Caco-2 (cell line): ENCODE measurements around the gene B4GALNT4. TPM values are rescaled to one million over a fixed set of nuclear protein-coding genes. Genes with fewer than 3 reads are reported as not detected.

Experiments used
- BruUV-seq: library from RNA; stranded (reverse); fragments of 400-500 nt; replicated peaks from 2 replicates; lab custom pipeline; 2021; lab: Mats Ljungman, UMichigan
- CTCF ChIA-PET: fragments of 300-600 bp; sonication (Branson Sonifier 250); formaldehyde crosslinking; loops from one replicate; lab custom pipeline; 2022; ENCODE audit warnings: antibody characterized with exemption; lab: Charles Lee
- POLR2A ChIA-PET: fragments of 300-600 bp; sonication (Branson Sonifier 250); formaldehyde crosslinking; loops from one replicate; lab custom pipeline; 2022; ENCODE audit warnings: antibody characterized with exemption; lab: Charles Lee
- DNase-seq, 2 experiments: peaks; one replicate each; pipeline versions ENCODE4 v3.0.0 to v3.0.0-alpha.2; 2020 to 2022
- H3K27me3 ChIP-seq: replicated peaks from 2 replicates; pipeline ENCODE4 v1.6.0; 2011; ENCODE audit warnings: low read length; ENCODE audit not compliant: control insufficient read depth, insufficient read depth
- H3K36me3 ChIP-seq: 2 replicates; pipeline ENCODE4 v1.5.1; 2011; ENCODE audit warnings: low read length; ENCODE audit not compliant: control insufficient read depth, insufficient read depth
- H3K4me1 ChIP-seq: fragments of 250-450 bp; sonication (Bioruptor Pico); 2 replicates; pipeline ENCODE4 v1.5.1; 2020; ENCODE audit warnings: mild to moderate bottlenecking
- H3K4me3 ChIP-seq: 2 replicates; pipeline ENCODE4 v1.5.1; 2011; ENCODE audit warnings: low read depth, mild to moderate bottlenecking, control low read depth, low read length
- H3K9me3 ChIP-seq: fragments of 250-450 bp; sonication (Bioruptor Pico); 2 replicates; pipeline ENCODE4 v1.5.1; 2020; ENCODE audit warnings: mild to moderate bottlenecking, moderate library complexity
- H3K27ac Mint-ChIP-seq: one replicate; pipeline ENCODE4 v1.8.0; 2022; ENCODE audit warnings: mixed read lengths; ENCODE audit not compliant: unreplicated experiment
- H3K27me3 Mint-ChIP-seq: one replicate; pipeline ENCODE4 v1.8.0; 2022; ENCODE audit warnings: mixed read lengths; ENCODE audit not compliant: insufficient read depth, unreplicated experiment
- H3K36me3 Mint-ChIP-seq: one replicate; pipeline ENCODE4 v1.8.0; 2022; ENCODE audit warnings: mild to moderate bottlenecking, mixed read lengths; ENCODE audit not compliant: insufficient read depth, unreplicated experiment
- H3K4me1 Mint-ChIP-seq: one replicate; pipeline ENCODE4 v1.8.0; 2022; ENCODE audit warnings: low read depth, mixed read lengths; ENCODE audit not compliant: unreplicated experiment
- H3K4me3 Mint-ChIP-seq: one replicate; pipeline ENCODE4 v1.8.0; 2022; ENCODE audit warnings: mild to moderate bottlenecking, moderate library complexity, mixed read lengths; ENCODE audit not compliant: unreplicated experiment
- H3K9me3 Mint-ChIP-seq: one replicate; pipeline ENCODE4 v1.8.0; 2022; ENCODE audit warnings: mixed read lengths; ENCODE audit not compliant: unreplicated experiment
- intact Hi-C: fragments of 100-400 bp; cut with micrococcal nuclease; formaldehyde crosslinking; loops from one replicate; pipeline ENCODE4 v1.10.0; 2022; ENCODE audit not compliant: unreplicated experiment
- total RNA-seq: library from RNA; stranded (reverse); gene quantifications from 2 replicates; pipeline ENCODE4 v1.2.3, GENCODE V29; 2022
- TF ChIP-seq, protein P1 (sequence below), 2 experiments: fragments of 200-600 bp in 1 of 2; IDR thresholded peaks; 1 replicate in 1 of 2; 2 replicates in 1 of 2; pipeline versions ENCODE4 v1.5.1 to v1.8.0; 2011 to 2022; ENCODE audit warnings: antibody characterized with exemption in 1 of 2, control low read depth in 1 of 2, inconsistent platforms in 1 of 2, low read depth in 1 of 2, low read length in 1 of 2, mild to moderate bottlenecking in 1 of 2, moderate library complexity in 1 of 2; ENCODE audit not compliant: insufficient read depth in 1 of 2, severe bottlenecking in 1 of 2, unreplicated experiment in 1 of 2

The B4GALNT4 gene
- total RNA-seq, 1 experiment from 2014 or later = 35.6 TPM

DNA sequence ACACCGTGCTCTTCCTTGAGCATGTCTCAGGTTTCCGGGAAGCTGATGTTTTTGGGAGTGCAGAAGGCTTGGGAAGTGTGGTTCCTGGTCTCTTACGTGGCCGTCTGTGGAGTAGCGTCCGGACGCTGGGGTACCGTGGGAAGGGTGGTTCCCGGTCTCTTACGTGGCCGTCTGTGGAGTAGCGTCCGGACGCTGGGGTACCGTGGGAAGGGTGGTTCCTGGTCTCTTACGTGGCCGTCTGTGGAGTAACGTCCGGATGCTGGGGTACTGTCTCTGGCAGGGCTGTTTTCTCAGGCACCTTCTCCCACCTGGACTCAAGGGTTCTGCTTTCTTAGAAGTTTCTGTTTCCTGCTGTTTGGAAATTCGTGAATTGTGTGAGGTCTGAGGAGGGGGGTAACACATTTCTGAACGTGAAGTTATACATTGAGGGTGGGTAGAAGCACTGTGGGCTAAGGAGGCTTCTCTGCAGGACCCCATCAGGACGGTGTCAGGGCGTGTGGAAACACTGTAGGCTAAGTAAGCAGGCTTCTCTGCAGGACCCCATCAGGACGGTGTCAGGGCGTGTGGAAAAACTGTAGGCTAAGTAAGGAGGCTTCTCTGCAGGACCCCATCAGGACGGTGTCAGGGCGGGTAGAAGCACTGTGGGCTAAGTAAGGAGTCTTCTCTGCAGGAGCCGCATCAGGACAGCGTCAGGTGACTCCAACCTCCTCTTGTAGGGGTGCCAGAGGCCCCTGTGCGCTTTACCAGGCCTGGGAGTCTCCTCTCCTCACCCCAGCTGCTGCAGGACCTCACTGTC, 43.3 kb upstream of the B4GALNT4 start:
- CTCF ChIA-PET = no interaction called here
- H3K27ac Mint-ChIP-seq = no peak overlapping the region

DNA sequence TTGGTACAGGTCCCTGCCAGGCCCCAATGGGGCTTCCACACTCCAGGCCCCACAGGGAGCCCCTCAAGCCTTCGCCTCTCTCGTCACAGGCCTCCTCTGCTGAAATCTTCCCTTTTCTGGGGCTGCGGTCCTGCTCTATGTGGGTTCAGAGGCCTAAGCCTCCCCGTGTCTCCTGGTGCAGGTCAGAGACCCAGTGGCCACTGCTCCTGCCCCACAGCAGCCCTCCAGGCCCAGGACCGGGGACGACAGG, 42.8 kb upstream of the B4GALNT4 start:
- TF ChIP-seq, protein P1, sequence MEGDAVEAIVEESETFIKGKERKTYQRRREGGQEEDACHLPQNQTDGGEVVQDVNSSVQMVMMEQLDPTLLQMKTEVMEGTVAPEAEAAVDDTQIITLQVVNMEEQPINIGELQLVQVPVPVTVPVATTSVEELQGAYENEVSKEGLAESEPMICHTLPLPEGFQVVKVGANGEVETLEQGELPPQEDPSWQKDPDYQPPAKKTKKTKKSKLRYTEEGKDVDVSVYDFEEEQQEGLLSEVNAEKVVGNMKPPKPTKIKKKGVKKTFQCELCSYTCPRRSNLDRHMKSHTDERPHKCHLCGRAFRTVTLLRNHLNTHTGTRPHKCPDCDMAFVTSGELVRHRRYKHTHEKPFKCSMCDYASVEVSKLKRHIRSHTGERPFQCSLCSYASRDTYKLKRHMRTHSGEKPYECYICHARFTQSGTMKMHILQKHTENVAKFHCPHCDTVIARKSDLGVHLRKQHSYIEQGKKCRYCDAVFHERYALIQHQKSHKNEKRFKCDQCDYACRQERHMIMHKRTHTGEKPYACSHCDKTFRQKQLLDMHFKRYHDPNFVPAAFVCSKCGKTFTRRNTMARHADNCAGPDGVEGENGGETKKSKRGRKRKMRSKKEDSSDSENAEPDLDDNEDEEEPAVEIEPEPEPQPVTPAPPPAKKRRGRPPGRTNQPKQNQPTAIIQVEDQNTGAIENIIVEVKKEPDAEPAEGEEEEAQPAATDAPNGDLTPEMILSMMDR (IDR thresholded peaks at IDR 0.05; ENCODE audit: insufficient read depth in 1 of 2, low read depth in 1 of 2, low read length in 1 of 2, severe bottlenecking in 1 of 2, unreplicated experiment in 1 of 2) = no peak
- Mint-ChIP-seq H3K27me3 (no peaks in the 10 kb centered on the region), H3K36me3 (peaks cover 14% of the 10 kb centered on the region), H3K4me3 (no peak overlapping the region), H3K9me3 (no peaks in the 10 kb centered on the region), H3K4me1 (peaks cover 10% of the 10 kb centered on the region), H3K27ac (no peak overlapping the region)
- no peak for DNase-seq
- no peaks in the 10 kb centered on the region for H3K27me3 ChIP-seq
- intact Hi-C loops = no loop called here
- no TSS peak for BruUV-seq
- no peak overlapping the region for H3K4me3 ChIP-seq
- no peaks in the 10 kb centered on the region for H3K36me3 ChIP-seq
- POLR2A ChIA-PET = no interaction called here
- peaks cover 15% of the 10 kb centered on the region; the same call in 1 of the 2 replicates for H3K4me1 ChIP-seq
- peaks cover 2% of the 10 kb centered on the region; the same call in 1 of the 2 replicates for H3K9me3 ChIP-seq
- CTCF ChIA-PET = no interaction called here

More for the DNA sequence above, 43.3 kb upstream of the B4GALNT4 start:
- intact Hi-C loops = no loop called here
- Mint-ChIP-seq H3K36me3 (peaks cover 14% of the 10 kb centered on the region), H3K4me3 (no peak overlapping the region), H3K9me3 (no peaks in the 10 kb centered on the region), H3K4me1 (peaks cover 10% of the 10 kb centered on the region), H3K27me3 (no peaks in the 10 kb centered on the region)
- Histone ChIP-seq H3K4me1 (peaks cover 15% of the 10 kb centered on the region; the same call in 1 of the 2 replicates), H3K4me3 (no peak overlapping the region), H3K27me3 (no peaks in the 10 kb centered on the region), H3K36me3 (no peaks in the 10 kb centered on the region), H3K9me3 (no peaks in the 10 kb centered on the region)
- DNase-seq = no peak
- TF ChIP-seq, protein P1 (IDR thresholded peaks at IDR 0.05; ENCODE audit: insufficient read depth in 1 of 2, low read depth in 1 of 2, low read length in 1 of 2, severe bottlenecking in 1 of 2, unreplicated experiment in 1 of 2) = no peak
- BruUV-seq = no TSS peak
- POLR2A ChIA-PET = no interaction called here

DNA sequence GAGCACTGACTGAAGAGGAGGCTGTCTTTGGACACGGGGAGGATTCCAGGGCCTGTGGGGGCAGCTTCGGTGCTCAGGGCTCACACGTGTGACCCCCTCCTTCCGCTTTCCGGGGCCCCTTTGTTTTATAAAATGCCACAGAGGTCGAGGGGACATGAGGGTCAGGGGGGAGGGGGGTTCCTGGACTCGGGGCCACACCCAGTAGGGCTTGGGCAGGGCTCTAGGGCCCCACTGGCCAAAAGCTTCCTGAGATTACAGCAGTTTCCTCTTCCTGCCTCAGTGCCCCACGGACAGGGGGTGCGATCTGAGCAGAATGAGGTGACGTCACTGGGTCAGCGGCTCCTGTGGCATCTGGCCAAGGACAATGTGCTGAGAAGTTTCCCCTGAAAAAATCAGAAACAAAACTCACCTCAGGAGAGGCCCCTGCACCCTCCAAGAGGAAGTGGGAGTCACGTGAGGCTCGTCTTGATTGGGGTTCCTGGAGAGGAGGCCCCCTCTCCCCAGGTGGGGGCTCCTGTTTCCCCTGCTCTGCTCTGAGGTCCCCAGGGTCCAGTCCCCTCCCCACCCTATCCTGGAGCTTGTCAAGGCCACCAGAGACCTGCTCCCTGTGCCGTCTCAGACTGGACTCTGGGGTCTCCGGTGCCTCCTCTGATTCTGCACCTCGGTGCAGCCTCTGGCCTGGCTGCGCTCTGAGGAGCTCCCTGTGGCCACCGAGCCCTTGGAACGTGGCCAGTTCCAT, 42.3 kb upstream of the B4GALNT4 start:
- Mint-ChIP-seq H3K27ac (no peak overlapping the region), H3K4me1 (peaks cover 10% of the 10 kb centered on the region), H3K36me3 (peaks cover 14% of the 10 kb centered on the region), H3K4me3 (no peak overlapping the region), H3K9me3 (no peaks in the 10 kb centered on the region), H3K27me3 (no peaks in the 10 kb centered on the region)
- no peak overlapping the region for H3K4me3 ChIP-seq
- H3K27me3 ChIP-seq = no peaks in the 10 kb centered on the region
- CTCF ChIA-PET = no interaction called here
- H3K36me3 ChIP-seq = no peaks in the 10 kb centered on the region
- H3K4me1 ChIP-seq = peaks cover 15% of the 10 kb centered on the region; the same call in 1 of the 2 replicates
- H3K9me3 ChIP-seq = peaks cover 5% of the 10 kb centered on the region; the same call in 1 of the 2 replicates
- no peak for DNase-seq
- POLR2A ChIA-PET = no interaction called here
- BruUV-seq = no TSS peak
- intact Hi-C loops = no loop called here
- TF ChIP-seq, protein P1 (IDR thresholded peaks at IDR 0.05; ENCODE audit: insufficient read depth in 1 of 2, low read depth in 1 of 2, low read length in 1 of 2, severe bottlenecking in 1 of 2, unreplicated experiment in 1 of 2) = no peak
